ENCODE measurements around the gene LSM14B. TPM values are rescaled to one million over a fixed set of nuclear protein-coding genes. Genes with fewer than 3 reads are reported as not detected.
"Not testable (repeated sequence)": the region's sequence is repeated elsewhere in the genome, so short reads cannot be mapped to it uniquely, and the experiment has no call there.

The LSM14B gene
- polyA plus RNA-seq, 3 donors from 2014 or later: 0.19 to 1.9 (median 1.4) TPM

DNA sequence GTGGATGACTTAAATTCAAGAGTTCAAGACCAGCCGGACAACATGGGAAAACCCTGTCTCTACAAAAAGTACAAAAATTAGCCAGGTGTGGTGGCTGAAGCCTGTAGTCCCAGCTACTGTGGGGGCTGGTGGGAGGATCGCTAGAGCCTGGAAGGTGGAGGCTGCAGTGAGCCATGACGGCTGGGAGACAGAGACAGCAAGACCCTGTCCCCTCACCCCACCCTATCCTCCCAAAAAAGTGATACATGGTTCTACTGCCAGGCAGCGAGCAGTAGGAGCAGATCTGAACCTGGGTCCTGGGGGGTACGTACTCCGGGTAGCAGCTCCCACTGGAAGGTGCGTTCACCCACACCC lies 18.7 kb downstream of the LSM14B start:
- H3K9me3 Mint-ChIP-seq: no peaks in the 10 kb centered on the region
- peak overlapping the region; percentile 89 to 94 (median 91) for H3K4me3 Mint-ChIP-seq
- H3K36me3 Mint-ChIP-seq: peaks cover 11 to 32% (median 17%) of the 10 kb centered on the region in 3 donors
- H3K27ac Mint-ChIP-seq: peak overlapping the region; percentile 89 to 96 (median 92)
- peaks cover 51 to 70% of the 10 kb centered on the region in 2 donors for H3K4me1 Mint-ChIP-seq
- H3K27me3 Mint-ChIP-seq (ENCODE audit: low read depth in 3 of 3): peaks cover 10 to 25% (median 14%) of the 10 kb centered on the region in 3 donors
- no peak for DNase-seq

DNA sequence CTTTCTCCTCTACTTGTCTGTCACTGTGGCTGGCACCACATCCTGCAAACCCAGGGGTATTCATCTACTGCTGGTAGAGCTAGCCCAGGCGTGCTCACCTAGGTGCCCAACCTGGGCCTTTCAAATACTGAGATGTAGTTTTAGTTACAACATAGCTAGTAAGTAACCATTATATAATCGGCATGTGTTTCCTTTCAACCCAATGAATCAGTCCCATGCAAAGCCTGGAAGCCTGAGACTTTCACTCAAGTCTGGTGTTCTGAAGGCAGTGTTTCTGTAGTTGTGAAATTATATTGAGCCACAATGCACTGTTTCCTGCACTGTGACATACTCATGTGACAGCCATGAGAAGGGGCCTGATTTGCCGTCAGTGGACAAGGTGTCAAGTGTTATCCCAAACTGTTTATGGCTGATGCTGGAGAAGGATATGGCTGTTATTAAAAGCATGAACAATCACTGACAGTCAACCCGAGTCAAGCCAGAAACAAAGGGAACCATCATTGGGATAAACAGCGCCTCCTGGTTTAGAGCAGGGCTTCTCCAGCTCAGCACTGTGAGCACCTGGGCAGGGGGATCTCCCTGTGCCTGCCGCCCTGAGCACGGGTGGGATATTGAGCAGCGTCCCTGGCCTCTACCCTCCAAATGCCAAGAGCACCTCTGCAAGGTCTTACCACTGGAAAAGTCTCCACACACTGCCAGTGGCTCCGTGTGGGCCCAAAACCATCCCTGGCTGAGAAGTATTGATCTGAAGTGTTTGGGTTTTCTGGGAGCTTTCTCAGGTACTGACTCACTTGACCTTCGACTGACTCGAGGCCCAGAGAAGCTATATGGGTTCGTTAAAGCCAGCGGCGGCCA lies 19.3 kb downstream of the LSM14B start:
- H3K4me1 Mint-ChIP-seq: peaks cover 51 to 66% of the 10 kb centered on the region in 2 donors
- H3K27ac Mint-ChIP-seq: peak overlapping the region; percentile 89 to 96 (median 92)
- H3K9me3 Mint-ChIP-seq: no peaks in the 10 kb centered on the region
- peaks cover 9 to 26% (median 14%) of the 10 kb centered on the region in 3 donors for H3K27me3 Mint-ChIP-seq (ENCODE audit: low read depth in 3 of 3)
- H3K36me3 Mint-ChIP-seq: peaks cover 10 to 27% (median 13%) of the 10 kb centered on the region in 3 donors
- peak; percentile 40 to 50 (median 45) for DNase-seq
- H3K4me3 Mint-ChIP-seq: peak overlapping the region; percentile 89 to 94 (median 91)

DNA sequence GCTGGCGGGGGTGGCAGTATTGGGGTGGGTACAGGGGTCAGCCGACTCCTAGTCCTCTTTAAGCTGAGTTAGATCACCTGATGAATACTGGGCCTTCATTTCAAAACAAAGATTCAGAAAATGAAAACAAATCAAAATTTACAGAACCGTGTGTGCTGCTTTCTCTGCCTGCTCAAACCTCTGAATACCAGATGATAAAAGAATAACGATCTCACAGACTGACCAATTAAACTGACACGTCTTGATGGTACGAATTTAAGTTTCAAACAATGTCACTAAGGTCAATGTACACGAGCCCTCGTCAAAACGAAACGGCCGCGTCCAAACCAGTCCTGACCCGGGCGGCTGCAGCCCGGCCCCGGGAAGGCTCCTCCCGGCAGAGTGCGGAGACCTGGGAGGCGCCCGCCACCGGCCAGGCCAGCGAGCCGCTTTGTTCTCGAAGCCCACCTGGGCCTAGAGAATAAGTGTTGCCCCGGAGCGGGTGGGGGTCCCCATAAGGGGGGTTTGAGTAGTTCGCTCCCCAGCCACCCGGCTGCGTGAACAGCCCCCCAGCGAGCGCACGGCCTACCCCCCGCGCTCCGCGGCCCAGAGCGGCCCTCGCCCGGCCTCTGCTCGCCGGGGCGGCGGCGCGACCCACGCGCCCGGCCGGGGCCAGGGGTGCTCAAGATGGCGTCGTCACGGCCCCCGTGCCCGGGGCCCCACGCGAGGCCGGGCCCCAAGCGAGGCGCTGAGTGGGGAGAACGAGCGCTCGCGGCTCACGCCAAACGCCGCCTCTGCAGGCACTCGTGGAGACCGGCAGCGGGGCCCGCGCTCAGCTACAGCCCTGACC lies 20.2 kb downstream of the LSM14B start:
- Mint-ChIP-seq H3K4me3 (peak overlapping the region; percentile 89 to 94 (median 91)), H3K27ac (peak overlapping the region; percentile 89 to 96 (median 92)), H3K27me3 (ENCODE audit: low read depth in 3 of 3) (peaks cover 9 to 24% (median 14%) of the 10 kb centered on the region in 3 donors), H3K36me3 (peaks cover 6 to 20% (median 9%) of the 10 kb centered on the region in 3 donors), H3K9me3 (no peaks in the 10 kb centered on the region), H3K4me1 (peaks cover 49 to 58% of the 10 kb centered on the region in 2 donors)
- DNase-seq: no peak

DNA sequence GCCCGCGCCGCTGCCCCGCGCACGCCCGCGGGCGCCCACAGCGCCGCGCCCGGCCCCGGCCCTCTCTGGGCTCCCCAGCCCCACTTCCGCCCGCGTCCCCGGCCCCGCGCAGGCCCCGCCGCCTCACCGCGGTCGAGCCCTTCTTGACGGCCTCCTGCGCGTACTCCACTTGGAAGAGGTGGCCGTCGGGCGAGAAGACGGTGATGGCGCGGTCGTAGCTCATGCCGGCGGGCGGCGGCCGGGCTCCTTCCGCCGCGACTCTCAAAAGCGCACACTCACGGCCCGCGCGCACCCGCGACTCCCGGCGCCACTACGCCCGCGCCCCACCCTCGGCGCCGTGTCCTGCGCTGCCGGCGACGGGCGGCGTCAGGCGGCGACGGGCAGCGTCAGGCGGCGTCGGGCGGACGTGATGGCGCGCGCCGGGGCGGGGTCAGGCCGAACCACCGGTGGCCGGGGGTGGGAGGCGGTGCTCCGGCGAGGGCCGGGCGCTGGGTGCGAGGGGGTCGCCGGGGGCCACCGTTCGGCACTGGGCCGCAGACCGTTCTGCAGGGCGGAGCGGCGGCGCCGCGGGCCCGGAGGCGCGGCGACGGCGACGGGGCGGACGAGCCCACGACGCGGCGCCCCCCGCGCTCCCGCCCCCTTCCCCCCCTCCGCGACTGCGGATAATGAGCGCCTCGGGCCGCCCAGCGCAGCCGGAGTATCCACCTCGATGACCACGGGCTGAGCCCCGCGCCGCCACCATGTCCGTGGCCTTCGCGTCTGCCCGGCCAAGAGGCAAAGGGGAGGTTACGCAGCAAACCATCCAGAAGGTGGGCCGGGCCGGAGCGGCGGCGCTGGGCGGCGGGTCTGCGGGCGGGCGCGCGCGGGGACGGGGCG lies 21.0 kb downstream of the LSM14B start, which contains the start of the genes PSMA7 and SS18L1:
TSS of gene PSMA7 (minus strand) at position 314 of the 876 bp plus-strand sequence. CDS start at position 223, 91 bp downstream.
TSS of gene SS18L1 (plus strand) at position 689 of the 876 bp plus-strand sequence. CDS start at position 741, 52 bp downstream.
- H3K4me1 Mint-ChIP-seq: peaks cover 41 to 49% of the 10 kb centered on the region in 2 donors

DNA sequence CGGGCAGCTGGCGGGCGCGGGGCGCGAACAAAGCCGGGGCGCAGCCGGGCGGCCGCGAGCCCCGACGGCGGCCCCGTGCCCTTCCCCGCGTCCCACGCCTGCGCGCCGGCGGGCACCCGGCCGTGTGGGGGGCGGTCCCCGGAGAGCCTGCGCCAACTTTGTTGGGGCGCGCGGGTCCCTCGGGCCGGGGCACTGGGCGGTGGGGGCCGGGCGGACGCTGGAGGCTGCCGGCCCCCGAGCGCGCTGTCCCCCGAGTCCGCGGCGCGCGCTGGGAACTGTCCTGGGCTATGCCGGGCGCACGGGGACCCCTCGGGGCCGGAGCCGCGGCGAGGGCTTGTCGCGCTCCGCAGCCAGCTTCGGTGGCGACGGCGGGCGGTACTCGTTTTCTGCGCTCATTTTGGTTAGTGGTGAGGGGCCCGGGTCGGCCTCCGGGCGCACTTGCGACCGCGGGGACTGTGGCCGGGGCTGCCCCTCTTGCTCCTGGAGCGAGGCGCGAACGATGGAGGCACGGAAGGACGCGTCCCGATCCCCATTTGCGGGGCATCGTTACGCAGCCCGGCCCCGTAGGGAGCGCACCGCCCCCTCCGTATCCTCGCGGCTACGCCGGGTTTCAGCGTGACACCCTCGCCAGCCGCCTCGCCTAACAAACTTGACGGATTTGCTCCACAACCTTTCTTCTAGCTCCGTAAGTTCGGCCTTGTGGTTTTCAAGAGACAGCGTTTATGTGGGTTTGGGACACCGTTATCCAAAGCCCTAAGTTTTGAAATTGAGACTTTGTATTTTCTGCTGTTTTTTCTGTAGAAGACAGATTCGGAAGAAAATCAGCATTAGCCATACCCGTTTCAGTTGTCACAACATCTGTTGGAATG lies 21.9 kb downstream of the LSM14B start:
- H3K4me3 Mint-ChIP-seq: peak overlapping the region; percentile 82 to 90 (median 84)
- peaks cover 40 to 48% of the 10 kb centered on the region in 2 donors for H3K4me1 Mint-ChIP-seq
- no peaks in the 10 kb centered on the region for H3K9me3 Mint-ChIP-seq
- DNase-seq: peak in 2 of 3 donors; percentile 28 to 35
- peaks cover 0 to 6% (median 0%) of the 10 kb centered on the region in 3 donors for H3K36me3 Mint-ChIP-seq
- peaks cover 7 to 22% (median 14%) of the 10 kb centered on the region in 3 donors for H3K27me3 Mint-ChIP-seq (ENCODE audit: low read depth in 3 of 3)
- H3K27ac Mint-ChIP-seq: peak overlapping the region; percentile 85 to 92 (median 90)

More for the DNA sequence above, 21.0 kb downstream of the LSM14B start, which contains the start of the genes PSMA7 and SS18L1:
- Mint-ChIP-seq H3K27ac (peak within 1 kb of the TSS; percentile 90 to 96 (median 92)), H3K27me3 (ENCODE audit: low read depth in 3 of 3) (peaks cover 9 to 22% (median 14%) of the 10 kb centered on the region in 3 donors), H3K36me3 (peaks cover under 1 to 12% (median under 1%) of the 10 kb centered on the region in 3 donors), H3K4me3 (peak within 1 kb of the TSS; percentile 89 to 94 (median 92)), H3K9me3 (no peaks in the 10 kb centered on the region)
- DNase-seq: peak; percentile 85 to 90 (median 89)

DNA sequence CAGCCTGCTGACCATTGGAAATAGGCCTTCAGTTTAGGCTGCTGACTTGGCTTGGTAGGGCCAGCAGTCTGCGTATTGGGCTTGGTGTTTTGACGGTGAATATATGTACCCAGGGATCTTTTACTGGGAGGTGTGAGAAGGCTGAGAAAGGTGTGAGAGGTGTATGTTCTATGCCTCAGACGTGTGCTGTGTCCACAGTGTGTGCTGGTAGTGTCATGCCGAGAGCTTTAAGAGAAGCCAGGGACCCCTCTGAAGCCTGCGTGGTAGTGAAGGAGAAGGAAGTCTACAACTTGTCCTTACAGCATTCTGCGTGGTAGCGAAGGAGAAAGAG lies 23.4 kb downstream of the LSM14B start:
- H3K4me3 Mint-ChIP-seq: peak overlapping the region; percentile 82 to 90 (median 84)
- H3K27ac Mint-ChIP-seq: peak overlapping the region; percentile 1 to 89 (median 64)
- peaks cover 37 to 39% of the 10 kb centered on the region in 2 donors for H3K4me1 Mint-ChIP-seq
- H3K27me3 Mint-ChIP-seq (ENCODE audit: low read depth in 3 of 3): peaks cover 7 to 24% (median 17%) of the 10 kb centered on the region in 3 donors
- H3K36me3 Mint-ChIP-seq: peaks cover 0 to 3% (median 0%) of the 10 kb centered on the region in 3 donors
- no peak for DNase-seq
- peaks cover 0 to 1% (median 0%) of the 10 kb centered on the region in 6 donors for H3K9me3 Mint-ChIP-seq

DNA sequence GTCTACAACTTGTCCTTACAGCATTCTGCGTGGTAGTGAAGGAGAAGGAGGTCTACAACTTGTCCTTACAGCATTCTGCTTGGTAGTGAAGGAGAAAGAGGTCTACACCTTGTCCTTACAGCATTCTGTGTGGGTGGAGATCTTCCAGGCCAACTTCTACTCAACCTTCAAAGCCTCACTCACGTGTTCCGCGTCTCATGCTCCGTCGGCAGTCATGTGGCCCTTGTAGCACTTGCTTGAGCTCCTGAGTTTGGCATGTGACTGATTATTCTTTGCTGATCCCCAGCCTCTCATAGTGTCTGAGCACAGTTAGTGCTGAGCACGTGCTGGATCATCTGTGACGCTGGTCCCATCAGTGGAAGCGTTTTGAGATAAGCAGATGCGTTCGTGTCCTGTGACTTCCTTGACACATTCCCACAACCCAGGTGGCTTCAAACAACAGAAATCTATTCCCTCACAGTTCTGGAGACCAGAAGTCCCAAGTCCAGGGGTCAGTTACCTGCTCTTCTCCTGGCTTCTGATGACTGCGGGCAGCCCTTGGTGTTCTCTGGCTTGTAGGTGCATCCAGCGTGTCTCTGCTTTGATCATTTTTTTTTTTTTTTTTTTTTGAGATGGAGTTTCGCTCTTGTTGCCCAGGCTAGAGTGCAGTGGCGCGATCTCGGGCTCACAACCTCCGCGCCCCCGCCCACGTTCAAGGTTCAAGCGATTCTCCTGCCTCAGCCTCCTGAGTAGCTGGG lies 23.9 kb downstream of the LSM14B start:
- Mint-ChIP-seq H3K4me1 (peaks cover 31 to 33% of the 10 kb centered on the region in 2 donors), H3K36me3 (peaks cover 0 to 3% (median 0%) of the 10 kb centered on the region in 3 donors), H3K4me3 (peak overlapping the region in 1 of 5 donors; percentile 82), H3K27ac (peak overlapping the region in 1 of 6 donors; percentile 85), H3K9me3 (peaks cover 0 to 1% (median 0%) of the 10 kb centered on the region in 6 donors), H3K27me3 (ENCODE audit: low read depth in 3 of 3) (peaks cover 7 to 22% (median 17%) of the 10 kb centered on the region in 3 donors)
- DNase-seq: no peak

DNA sequence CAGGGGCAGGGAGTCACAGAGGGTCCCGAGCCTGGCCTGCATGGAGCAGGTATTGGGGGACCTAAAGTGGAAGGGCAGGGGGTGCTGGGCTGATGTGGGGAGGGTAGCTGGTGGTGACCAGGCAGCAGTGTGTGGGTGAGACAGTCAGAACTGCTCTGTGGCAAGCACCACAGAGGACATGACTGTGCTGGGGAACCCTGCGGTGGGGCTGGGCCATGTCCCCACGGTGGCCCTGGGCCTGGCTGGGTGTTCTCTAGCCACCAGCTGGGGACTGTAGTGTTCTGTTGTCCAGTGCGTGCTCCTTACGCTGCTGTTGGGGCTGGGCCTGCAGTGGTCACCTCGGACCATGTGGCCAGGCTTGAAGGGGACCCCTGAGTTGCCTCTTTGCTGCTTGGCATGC lies 24.9 kb downstream of the LSM14B start:
- DNase-seq: no peak
- H3K9me3 Mint-ChIP-seq: peaks cover 0 to 1% (median 0%) of the 10 kb centered on the region in 6 donors
- no peak overlapping the region for H3K4me3 Mint-ChIP-seq
- H3K4me1 Mint-ChIP-seq: peaks cover 22 to 24% of the 10 kb centered on the region in 2 donors
- H3K27me3 Mint-ChIP-seq (ENCODE audit: low read depth in 3 of 3): peaks cover 3 to 12% (median 10%) of the 10 kb centered on the region in 3 donors
- no peak overlapping the region for H3K27ac Mint-ChIP-seq
- no peaks in the 10 kb centered on the region for H3K36me3 Mint-ChIP-seq

DNA sequence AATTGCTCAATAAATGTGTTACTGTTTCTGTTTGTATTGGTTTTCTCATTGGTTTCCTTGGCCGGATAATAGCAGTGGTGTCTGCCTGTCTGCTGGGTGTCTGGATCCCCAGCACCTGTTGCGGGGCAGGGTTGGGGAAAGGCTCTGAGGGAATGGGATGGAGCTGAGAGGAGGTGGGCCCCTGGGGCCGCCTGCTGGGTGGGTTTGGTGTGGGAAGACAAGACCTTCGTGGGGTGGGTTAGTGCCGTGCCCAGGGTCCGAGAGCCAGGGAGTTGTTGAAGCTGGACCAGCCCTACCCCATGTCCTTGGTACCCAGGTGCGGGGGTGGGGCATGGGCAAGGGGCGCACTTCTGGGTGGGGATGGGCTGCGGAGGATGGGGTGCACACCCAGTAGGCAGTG lies 25.3 kb downstream of the LSM14B start:
- no peak overlapping the region for H3K27ac Mint-ChIP-seq
- peaks cover 2 to 9% (median 7%) of the 10 kb centered on the region in 3 donors for H3K27me3 Mint-ChIP-seq (ENCODE audit: low read depth in 3 of 3)
- no peak overlapping the region for H3K4me3 Mint-ChIP-seq
- peaks cover 0 to 1% (median 0%) of the 10 kb centered on the region in 6 donors for H3K9me3 Mint-ChIP-seq
- peaks cover 0 to 1% (median 0%) of the 10 kb centered on the region in 3 donors for H3K36me3 Mint-ChIP-seq
- DNase-seq: no peak
- peaks cover 20 to 21% of the 10 kb centered on the region in 2 donors for H3K4me1 Mint-ChIP-seq

DNA sequence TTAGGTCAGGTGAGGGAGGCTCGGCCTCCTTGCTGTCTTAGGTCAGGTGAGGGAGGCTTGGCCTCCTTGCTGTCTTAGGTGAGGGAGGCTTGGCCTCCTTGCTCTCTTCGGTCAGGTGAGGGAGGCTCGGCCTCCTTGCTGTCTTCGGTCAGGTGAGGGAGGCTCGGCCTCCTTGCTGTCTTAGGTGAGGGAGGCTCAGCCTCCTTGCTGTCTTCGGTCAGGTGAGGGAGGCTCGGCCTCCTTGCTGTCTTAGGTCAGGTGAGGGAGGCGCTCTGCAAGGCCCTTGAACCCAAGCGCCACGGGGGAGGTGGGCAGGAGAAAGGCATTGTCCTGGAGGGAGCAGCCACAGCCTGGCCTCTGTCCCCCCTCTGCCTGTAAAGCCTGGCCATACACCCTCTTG lies 26.1 kb downstream of the LSM14B start:
- not testable (repeated sequence) for H3K4me3 Mint-ChIP-seq, H3K36me3 Mint-ChIP-seq, H3K27ac Mint-ChIP-seq, H3K9me3 Mint-ChIP-seq, DNase-seq
- H3K27me3 Mint-ChIP-seq (ENCODE audit: low read depth in 3 of 3): peaks cover 2 to 14% (median 7%) of the 10 kb centered on the region in 3 donors
- peaks cover 20 to 21% of the 10 kb centered on the region in 2 donors for H3K4me1 Mint-ChIP-seq

DNA sequence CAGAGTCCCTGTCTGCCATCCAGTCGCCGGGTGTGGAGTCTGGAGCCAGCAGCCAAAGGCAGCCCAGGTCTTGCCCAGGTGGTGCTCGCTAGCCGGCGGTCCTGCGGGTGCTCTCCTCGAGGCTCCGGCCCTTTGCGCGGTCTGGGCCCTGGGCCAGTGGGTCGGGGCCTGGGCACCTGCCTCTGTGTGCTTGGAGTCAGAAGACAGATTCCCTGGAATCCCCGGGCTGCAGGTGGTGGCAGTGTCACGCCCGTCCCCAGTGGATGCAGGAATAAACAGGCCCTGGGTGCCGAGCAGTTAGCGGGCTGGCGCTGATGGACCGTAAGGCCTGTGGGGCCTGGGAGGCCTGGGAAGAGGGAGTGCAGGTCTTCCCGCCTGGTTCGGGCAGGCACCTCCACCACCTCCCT lies 26.6 kb downstream of the LSM14B start:
- H3K4me1 Mint-ChIP-seq: peaks cover 20 to 21% of the 10 kb centered on the region in 2 donors
- peaks cover 0 to 1% (median 0%) of the 10 kb centered on the region in 6 donors for H3K9me3 Mint-ChIP-seq
- no peak overlapping the region for H3K27ac Mint-ChIP-seq
- H3K4me3 Mint-ChIP-seq: no peak overlapping the region
- no peak for DNase-seq
- peaks cover 10 to 11% (median 10%) of the 10 kb centered on the region in 3 donors for H3K36me3 Mint-ChIP-seq
- peaks cover 2 to 12% (median 9%) of the 10 kb centered on the region in 3 donors for H3K27me3 Mint-ChIP-seq (ENCODE audit: low read depth in 3 of 3)
